ENCODE measurements around the gene TMEM185B. TPM values are rescaled to one million over a fixed set of nuclear protein-coding genes. Genes with fewer than 3 reads are reported as not detected.
A peak's percentile ranks its signal among the peaks of the same experiment; 100 is the strongest.

The TMEM185B gene
- total RNA-seq, 2 experiments from 2014 or later, result 17.7 to 19.0 TPM

- ChIA-PET CTCF (no interaction called here), POLR2A (interaction anchor here (3.4 to 3.7 kb wide), 2 partner anchors 8 to 29 kb away, joined by 26 to 32 read pairs; partner anchors contain the start of gene RALB)
- H3K36me3 ChIP-seq (ENCODE audit: insufficient read depth, low read length), result peaks cover 3% of the 10 kb centered on the region
- intact Hi-C loops (cut with DNase I, micrococcal nuclease), result loop anchor here in 1 of 2 experiments (2.0 to 5.0 kb wide), 3 partner anchors 467 to 857 kb away; partner anchors contain the start of genes C2orf76 and DBI
- peak overlapping the region; percentile 87 for H3K4me3 Mint-ChIP-seq
- peak overlapping the region; percentile 72 for H3K4me3 ChIP-seq (ENCODE audit: low read length)
- TF ChIP-seq CTCF (IDR thresholded peaks at IDR 0.05), result no peak
- peaks cover 30% of the 10 kb centered on the region for H3K36me3 Mint-ChIP-seq (ENCODE audit: low read depth)
- H3K27me3 Mint-ChIP-seq, result no peaks in the 10 kb centered on the region
- no peak overlapping the region for H3K27ac ChIP-seq (ENCODE audit: low read depth in 1 of 2, low read length in 2 of 2)
- H3K27ac Mint-ChIP-seq, result peak overlapping the region; percentile 87
- ATAC-seq (ENCODE audit: poor library complexity) (no peak), DNase-seq (no peak)
- peaks cover 65% of the 10 kb centered on the region for H3K4me1 Mint-ChIP-seq (ENCODE audit: low read depth)
- peaks cover 37% of the 10 kb centered on the region for H3K4me1 ChIP-seq (ENCODE audit: insufficient read depth, low read length)
- peaks cover 0 to 10% of the 10 kb centered on the region in 2 experiments for H3K9me3 ChIP-seq (ENCODE audit: control insufficient read depth in 1 of 2, insufficient read depth in 1 of 2, low read length in 2 of 2)
- H3K9me3 Mint-ChIP-seq, result no peaks in the 10 kb centered on the region
- no peaks in the 10 kb centered on the region for H3K27me3 ChIP-seq (ENCODE audit: control insufficient read depth in 1 of 2, insufficient read depth in 2 of 2, low read length in 2 of 2)
Observed at GRCh38 chr2:120224256-120224655, 1.1 kb upstream of the TMEM185B start.

- H3K4me1 Mint-ChIP-seq (ENCODE audit: low read depth), result peaks cover 51% of the 10 kb centered on the region
- CTCF ChIA-PET, result interaction anchor here (1.1 to 1.7 kb wide), 4 partner anchors 10 to 91 kb away, joined by 3 to 4 read pairs (median 3); no protein-coding TSS in a partner anchor
- peaks cover 0 to 10% of the 10 kb centered on the region in 2 experiments for H3K9me3 ChIP-seq (ENCODE audit: control insufficient read depth in 1 of 2, insufficient read depth in 1 of 2, low read length in 2 of 2)
Observed at GRCh38 chr2:120222186-120223033, 790 bp downstream of the TMEM185B start.

More at GRCh38 chr2:120222186-120223033, 790 bp downstream of the TMEM185B start:
- Histone ChIP-seq H3K27ac (ENCODE audit: low read depth in 1 of 2, low read length in 2 of 2) (peak overlapping the region in 1 of 2 donors; percentile 85), H3K36me3 (ENCODE audit: insufficient read depth, low read length) (peaks cover 7% of the 10 kb centered on the region), H3K4me3 (ENCODE audit: low read length) (peak overlapping the region; percentile 24), H3K27me3 (ENCODE audit: control insufficient read depth in 1 of 2, insufficient read depth in 2 of 2, low read length in 2 of 2) (no peaks in the 10 kb centered on the region), H3K4me1 (ENCODE audit: insufficient read depth, low read length) (peaks cover 31% of the 10 kb centered on the region)
- DNase-seq (no peak), ATAC-seq (ENCODE audit: poor library complexity) (no peak)
- Mint-ChIP-seq H3K4me3 (peak overlapping the region; percentile 87), H3K27ac (peak overlapping the region; percentile 87), H3K9me3 (no peaks in the 10 kb centered on the region), H3K27me3 (no peaks in the 10 kb centered on the region), H3K36me3 (ENCODE audit: low read depth) (peaks cover 40% of the 10 kb centered on the region)
- POLR2A ChIA-PET, result interaction anchor here (0.7 to 3.7 kb wide), 13 partner anchors 8 to 544 kb away, joined by 3 to 32 read pairs (median 4); partner anchors contain the start of genes EPB41L5, PTPN4, RALB and TMEM177
- intact Hi-C loops (cut with DNase I, micrococcal nuclease), result loop anchor here (1.0 to 5.0 kb wide), 3 partner anchors 30 to 855 kb away; partner anchors contain the start of genes RALB (in 2 of the 2), C2orf76 (in 1 of the 2) and DBI (in 1 of the 2)
- no peak for TF ChIP-seq CTCF (IDR thresholded peaks at IDR 0.05)
